HL-60/S4 (cell line): Measurements from ENCODE around the gene CROCC2.

Experiments
- in situ Hi-C: fragments of 300-500 bp; cut with MboI; formaldehyde crosslinking; loops from 2 replicates; pipeline ENCODE4 v1.14.3; 2022; ENCODE audit warnings: low sequenced_read_pairs

Gene CROCC2

DNA sequence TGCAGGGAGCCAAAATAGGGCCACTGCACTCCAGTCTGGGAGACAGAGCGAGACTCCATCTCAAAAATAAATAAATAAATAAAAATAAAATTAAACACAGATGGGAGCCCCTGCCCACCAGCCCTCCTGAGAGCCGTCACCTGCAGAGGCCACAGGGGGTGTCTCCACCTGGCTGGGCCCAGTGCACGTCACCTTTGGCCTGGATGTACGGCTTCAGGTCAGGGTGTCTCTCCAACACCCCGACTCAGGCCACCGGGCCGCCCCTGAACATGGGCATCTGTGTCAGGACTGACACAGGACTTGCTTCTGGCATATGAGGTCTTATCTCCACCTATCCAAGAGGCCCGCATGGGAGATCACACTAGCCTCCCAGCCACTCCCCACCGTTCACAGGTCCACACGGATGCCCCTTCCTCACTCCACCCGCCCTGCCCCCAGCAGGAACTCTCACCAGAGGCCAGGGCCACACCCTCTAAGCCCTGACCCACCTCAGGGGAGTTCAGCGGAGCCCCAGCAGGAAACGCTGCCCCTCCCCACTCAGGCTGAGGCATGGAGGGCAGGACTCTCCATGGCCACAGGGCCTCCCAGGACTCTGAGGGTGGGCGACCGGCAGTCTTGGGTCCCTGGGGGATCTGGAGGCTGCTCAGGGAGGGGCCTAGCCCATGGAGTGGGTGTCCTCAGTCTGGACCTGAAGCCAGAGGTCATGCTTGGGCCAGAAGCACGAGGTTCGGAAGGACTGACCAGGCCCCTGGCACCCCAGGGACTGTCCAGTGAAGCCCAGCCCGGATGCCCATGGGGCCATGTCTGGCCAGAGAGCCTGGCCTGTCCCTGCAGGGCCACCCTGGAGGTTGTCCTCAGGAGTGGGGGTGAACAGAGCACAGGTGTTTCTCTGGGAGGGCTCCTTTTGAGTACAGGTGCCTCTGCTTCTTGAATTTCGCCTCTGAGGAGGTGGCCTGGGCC lies 1.6 kb upstream of the CROCC2 start:
- in situ Hi-C loops = no loop called here

DNA sequence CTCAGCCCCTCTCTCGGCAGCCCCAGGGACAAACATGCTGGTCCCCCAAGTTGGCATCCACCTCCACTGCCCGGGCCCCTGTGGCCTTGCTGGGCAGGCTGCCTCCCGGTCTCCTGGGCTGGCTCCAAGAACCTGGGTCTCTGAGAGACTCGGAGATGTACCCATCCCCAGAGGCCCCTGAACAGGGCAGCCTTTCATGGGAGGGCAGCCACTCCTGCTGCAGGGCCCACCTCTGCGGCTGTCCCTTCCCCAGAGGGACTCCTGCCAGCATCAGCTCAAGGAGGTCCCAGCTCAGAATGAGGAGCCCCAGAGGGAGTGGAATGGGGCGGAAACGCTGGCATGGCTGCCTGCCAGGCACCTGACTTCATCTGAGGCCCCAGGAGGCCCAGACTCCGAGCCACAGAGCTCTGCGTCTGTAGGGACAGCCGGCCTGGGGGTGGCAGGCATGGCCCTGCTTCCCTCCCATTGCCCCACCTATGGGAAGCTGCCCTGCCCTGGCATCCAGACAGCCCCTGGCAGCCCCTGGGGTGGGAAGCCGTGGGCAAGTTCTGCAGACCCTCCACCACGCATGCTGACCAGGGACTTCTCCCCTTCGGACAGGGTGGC lies 857 bp upstream of the CROCC2 start:
- in situ Hi-C loops = no loop called here

DNA sequence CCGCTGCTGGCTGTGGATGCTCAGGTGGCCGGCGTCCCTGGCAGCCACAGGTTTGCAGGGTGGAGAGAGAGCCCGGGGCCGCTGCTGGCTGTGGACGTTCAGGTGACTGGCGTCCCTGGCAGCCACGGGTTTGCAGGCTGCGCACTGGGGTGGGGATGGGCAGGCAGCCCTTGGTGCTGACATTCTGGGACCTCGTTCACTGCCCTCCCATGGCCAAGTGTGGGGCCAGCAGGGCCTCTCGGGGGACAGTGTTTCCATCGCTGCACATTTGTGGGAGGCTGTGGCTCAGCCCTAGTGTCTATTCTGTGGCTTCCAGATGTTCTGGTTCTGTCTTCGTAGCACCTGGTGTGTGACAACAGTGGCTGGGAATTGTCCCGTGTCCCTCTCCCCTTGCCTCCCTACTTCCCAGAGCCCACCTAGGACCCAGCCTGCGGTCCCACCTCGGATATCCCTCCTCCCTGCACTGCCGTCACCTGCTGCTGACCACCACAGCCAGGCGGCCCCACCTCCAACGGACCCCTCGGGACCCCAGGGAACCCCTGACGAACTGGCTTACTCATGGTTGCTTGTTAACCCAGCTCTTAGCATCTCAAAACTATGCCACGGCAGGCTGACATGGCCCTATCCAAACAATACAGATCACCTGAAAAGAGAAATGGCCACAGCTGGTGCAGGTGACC lies 915 bp downstream of the CROCC2 start:
- in situ Hi-C loops = no loop called here

DNA sequence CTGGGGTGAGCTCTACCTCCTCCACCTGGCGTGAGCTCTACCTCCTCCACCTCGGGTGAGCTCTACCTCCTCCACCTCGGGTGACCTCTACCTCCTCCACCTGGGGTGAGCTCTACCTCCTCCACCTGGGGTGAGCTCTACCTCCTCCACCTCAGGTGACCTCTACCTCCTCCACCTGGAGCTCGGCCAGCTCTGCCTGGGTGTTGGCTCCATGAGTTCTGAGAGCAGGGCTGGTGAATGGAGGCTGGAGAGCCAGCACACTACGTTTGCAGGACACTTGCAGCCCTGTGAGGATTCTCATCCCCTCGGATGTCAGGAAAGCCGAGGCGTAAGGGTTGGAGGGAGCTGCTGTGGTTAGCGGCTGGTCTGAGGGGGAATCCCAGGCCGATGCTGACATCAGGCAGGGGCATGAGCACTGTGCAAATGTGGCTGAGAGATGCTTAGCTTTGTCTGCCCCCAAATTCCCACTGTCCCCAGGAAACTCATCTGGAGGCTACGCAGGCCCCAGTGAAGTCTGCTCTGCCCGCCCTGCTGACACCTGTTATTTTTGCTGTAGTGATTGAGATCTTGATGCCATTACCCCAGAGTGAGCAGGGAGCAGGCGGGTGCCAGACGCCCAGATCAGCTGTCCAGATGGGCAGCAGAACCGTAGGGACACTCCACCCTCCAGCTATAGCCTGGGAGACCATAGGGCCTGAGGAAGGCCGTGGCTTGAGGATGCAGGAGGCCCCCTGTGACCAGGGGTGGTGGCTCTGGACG lies 3.3 kb downstream of the CROCC2 start:
- in situ Hi-C loops = no loop called here

DNA sequence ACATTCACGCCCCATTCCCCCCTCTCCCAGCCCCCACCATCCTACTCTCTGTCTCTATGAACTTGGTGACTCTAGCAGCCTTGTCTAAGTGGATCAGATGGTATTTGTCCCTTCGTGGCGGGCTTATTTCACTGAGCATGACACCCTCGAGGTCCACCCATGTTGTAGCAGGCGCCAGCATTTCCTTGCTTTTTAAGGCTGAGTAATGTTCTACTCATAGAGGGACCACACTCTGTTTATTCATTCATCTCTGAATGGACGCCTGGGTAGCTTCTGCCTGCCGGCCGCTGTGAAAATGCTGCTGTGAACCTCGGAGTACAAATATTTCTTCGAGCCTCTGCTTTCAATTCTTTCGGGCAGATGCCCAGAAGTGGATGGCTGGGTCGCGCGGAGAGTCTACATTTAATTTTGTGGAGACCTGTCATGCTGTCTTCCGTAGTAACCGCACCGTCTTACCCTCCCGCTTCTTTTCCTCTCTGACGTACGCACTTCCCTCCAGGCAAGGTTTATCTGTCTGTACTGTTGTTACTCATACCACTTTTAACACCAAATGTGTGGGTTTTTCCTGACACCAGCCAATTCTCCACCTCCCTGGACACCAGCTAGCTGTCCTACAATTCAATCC lies 5.6 kb downstream of the CROCC2 start:
- in situ Hi-C loops = no loop called here

DNA sequence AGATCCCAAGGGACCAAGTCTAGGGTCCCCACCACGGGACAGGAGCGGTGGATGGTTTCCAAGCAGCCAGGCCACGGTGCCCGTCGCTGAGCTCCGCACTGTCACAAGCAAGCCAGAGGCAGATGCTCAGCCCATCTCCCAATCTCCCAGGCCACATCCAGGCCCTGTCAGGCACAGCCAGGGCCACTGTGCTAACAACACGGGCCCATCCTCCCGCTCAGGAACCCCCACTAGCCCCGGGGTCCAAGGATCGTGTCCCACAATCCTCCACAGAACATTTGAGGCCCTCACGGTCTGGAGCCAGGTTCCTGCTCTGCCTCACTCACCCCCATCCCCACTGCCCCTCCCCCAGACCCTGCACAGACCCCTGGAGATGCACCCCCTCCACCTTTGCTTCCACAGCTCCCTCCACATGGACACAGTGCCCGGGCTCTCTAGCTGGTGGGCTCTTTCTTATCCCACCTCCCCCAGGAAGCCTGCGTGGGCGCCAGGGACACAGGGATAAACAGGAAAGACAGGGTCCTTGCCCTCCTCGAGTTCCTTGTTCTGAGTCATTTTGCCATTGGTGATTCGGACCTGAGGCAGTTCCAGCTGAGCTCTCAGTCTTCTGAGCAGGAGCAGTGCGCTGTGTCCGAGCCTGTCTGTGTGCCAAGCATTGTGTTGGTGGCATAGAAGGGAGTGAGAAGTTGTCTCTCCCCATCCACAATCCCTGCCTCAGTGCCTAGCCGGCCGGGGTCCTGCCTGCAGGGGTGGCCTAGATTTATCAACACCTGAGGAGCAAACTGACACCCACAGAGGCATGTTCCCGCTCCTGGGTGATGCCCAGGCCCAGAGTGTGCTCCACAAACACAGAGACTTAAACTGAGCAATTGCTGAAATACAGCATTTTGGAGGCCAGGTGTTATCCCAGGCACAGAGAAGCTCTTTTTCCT lies 7.0 kb downstream of the CROCC2 start:
- in situ Hi-C loops = no loop called here

DNA sequence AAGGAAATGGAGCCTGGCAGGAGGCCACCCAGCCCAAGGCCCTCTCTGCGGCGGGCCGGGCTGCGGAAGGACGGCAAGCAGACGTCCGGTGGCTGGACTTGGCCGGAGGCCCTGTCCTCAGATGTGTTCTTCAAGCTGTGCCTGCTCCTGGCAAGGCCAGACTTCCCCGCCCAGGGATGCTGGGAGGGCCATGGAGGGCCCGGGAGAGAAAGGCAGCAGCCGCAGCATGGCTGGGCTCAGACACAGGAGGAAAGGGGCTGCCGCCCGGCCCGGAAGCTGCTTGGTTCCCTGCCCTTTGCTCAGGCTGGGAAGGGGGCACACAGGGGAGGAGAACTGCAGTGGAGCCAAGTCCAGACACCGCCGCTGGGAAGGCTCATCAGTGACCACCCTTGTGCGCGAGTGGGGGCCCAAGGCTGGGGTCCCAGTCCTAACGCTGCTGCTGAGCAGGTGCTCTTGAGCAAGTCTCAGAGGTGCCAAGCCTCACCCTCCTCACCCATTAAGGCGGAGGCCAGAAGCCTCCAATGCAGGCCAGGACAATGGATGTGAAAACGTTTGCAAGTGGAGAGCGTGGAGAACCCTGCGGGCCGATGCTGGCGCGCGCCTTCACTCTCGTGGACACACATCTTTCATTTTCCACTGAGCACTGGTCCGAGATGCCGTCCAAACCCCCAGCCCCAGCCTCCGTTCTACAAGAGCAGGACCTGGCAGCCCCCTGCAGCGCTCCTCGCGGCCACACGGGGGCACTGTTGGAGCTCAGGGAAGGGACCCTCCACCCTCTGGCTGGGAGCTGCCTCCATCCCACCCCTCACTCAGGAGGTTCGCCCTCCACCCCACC lies 7.9 kb downstream of the CROCC2 start:
- in situ Hi-C loops = no loop called here

DNA sequence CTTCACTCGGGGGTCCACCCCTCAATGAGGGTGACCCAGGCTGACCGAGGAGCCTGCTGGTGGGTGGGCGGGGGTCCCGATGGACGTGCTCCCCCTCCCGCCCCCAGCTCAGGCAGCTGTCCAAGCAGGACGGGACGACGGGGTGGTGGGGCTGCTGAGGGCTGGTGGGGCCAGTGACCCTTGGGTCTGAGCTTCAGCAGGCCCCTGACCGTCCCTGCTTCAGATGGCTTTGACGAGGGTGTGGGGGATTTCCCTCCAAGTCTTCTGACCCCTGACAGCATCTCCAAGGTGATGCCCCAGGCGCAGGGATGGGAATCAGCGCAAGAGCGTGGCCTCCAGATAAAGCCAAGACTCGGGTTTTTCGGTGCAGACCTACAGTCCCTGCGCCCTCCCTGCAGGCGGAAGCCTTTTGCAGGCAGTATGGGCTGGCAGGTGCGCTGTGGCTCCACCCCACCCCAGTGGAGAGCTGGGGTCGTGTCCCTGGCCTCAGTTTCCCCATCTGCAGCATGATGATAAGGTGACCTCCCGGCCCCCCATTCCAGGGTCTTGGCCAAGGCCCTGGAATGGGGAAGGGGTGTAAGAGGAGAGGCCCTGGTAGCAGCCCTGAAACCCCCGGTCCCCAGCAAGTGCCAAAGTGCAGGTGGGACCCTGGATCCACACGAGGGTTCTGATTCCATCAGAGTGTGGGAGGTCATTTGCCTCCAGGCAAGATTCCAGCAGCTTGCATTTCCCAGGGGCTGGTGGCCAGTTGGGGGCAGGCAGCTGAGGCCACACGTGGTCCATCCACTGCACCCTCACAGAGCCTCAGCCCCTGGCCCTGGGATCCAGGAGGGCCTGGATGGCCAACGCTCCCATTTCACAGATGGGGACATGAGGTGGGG lies 8.7 kb downstream of the CROCC2 start:
- in situ Hi-C loops = no loop called here

DNA sequence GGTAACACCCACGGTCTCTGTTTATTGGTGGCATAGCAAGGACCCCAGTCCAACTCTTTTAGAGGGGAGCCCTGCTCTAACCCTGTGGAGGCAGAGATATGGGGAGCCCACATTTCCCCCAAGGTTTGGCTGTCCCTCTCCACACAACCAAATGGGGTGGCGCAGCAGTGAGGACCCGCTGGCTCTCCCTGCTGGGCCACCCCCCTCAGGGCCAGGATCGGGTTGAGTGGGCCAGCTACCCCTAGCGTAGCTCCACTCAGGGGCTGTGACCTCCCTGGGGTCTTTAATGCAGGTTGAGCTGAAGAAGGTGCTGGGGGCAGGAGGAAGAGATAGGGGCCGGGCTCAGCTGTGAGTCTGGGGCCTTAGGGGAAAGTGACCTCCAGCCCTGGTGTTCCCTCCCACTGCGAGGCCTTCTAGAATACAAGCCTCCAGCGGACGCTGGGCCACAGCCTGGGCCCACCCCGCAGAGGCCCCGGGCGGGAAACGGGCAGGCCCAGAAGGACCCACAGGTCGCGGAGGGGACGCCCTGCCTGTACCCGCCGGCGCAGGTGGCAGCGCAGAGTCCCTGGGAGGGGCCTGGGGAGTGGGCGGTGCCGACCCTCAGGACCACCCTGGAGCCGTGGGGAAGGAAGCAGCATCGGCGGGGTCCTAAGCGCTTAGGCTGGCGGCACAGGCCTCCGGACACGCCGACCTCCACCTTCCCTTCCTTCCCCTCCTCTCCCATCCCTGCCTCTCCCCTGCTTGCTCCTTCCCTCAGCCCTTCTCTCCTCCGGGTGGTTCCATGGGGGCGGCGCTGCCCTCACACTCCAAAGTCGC lies 9.6 kb downstream of the CROCC2 start:
- in situ Hi-C loops = no loop called here

DNA sequence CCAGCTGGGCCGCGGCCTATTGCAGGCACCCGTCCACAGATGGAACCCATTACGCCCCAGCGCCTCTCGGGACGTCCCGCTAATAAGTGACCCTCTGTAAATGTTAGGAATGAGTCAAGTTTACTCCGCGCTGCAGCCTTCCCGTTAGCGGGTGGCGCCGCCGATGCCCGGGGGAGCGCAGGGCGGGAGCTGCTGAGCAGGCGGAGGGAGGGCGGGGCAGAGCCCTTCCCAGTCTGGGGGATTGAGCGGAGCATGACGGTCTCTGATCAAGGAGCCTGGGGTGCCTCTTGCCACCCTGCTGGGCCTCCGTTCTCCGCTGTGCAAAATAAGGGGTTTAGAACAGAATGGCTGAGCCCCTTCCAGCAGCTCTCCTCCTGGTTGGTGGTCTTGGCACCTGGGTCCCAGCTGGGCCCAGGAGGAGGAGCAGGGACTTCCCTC lies 10.5 kb downstream of the CROCC2 start:
- in situ Hi-C loops = no loop called here

DNA sequence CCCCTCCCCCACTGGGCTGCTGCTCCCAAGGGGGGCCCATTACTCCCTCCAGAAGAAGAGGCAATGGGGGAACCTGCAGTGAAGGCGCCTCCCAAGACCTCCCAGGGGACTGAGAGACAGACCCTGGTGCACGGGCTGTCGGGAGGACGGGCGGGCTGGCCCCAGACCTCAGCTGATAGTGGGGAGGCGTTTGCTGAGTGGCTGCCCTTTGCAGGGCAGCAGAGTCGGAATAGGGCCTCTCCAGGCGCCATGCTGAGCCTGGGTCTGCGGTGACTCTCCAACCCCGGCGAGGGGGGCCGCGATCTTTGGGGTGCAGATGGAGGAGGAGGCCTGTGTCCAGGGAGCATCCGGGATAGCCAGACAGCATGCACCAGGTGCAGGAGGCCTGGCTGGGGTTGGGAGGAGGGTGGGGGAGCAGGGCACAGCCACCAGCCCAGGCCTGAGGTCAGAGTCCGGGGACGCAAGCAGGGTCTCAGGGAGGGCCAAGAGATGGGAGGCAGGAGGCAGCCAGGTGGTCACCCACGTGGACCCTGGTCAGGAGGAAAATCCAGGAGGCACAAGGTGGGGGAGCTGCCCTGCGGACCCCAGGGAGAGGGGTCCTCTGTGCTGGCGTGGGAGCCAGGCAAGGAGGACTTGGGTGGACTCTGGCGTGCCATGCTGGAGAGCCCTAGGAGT lies 11.0 kb downstream of the CROCC2 start:
- in situ Hi-C loops = no loop called here

DNA sequence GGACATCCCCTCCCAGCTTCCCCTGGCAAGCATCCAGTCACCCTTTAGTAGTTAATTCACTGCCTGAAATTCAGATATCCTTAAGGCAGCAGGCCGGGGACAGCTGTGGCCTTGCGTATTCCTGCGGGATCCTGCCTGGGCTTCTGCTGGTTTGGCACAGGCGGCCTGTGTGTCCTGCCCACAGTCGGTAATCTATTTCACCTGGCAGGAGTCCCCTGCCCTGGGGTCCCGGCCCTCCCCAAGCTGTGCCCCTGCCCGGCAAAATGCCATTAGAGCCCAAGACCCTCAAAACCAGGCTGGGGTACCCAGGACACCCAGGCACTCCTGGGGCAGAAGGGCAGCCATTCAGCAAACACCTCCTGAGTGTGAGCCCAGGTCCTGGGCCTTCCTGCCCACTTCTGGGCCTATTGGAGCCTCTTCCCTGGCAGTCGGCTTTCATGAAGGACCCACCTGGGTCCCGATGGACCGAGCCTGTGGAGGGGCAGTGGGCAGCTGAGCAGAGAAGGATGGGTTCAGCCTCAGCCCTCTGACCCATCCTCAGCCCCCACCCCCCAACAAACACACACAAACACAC lies 11.6 kb downstream of the CROCC2 start:
- in situ Hi-C loops = no loop called here

DNA sequence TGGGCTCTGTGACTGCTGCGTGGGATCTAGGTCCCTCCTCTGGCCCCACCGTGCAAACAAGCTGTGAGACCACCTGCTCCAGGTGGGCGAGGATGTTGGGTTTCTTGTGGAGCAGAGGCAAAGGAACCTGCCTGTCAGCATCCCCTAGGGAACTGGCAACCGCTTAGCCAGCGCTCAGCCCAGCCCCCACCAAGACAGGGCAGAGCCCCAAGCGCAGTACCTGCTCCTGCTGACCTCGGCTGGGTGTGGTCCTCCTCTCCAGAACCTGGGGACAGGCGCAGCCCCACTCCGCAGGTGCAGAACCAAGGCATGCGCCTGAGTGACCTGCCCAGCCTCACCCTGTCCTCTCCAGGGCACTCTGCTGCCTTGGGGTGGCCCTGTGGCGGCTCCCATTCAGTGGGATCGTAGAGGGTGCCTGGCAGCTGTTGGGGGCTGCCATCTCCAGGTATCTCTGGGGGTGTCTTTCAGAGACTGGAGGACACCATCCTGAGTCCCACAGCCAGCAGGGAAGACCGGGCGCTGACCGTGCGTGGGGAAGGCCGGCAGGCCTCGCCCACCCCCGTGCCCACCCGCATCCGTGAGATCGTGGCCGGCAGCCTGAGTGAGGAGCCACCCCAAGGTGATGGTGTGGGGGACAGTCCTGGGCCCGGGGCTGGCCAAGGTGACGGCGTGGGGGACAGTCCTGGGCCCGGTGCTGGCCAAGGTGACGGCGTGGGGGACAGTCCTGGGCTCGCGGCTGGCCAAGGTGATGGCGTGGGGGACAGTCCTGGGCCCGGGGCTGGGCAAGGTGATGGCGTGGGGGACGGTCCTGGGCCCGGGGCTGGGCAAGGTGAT lies 12.3 kb downstream of the CROCC2 start:
- in situ Hi-C loops = no loop called here

DNA sequence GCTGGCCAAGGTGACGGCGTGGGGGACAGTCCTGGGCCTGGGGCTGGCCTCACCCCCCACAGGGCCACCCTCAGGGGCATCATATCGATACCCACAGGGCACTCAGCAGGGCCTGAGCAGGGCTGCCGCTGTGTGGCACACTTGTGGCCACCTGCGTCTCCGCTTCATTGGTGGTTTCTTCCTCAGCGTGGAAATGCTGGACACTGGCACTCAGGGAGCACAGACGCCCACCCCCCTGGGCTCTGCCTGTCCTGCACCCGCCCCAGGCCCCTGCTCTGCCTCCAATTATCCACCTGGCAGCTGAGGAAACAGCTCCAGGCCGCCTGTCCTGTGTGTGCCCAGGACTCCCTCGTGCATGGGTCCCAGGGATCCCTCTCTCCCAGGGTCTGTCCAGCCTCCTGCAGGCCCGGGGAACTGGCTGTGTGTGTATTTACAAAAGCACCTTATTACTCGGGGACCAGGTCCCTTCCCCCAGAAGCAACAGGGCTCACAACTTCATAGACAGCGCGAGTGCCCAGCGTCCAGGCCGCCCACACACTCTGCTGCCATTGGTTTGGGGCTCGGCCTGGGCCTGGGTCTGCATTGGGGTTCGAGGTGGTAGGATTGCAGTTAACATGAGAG lies 13.1 kb downstream of the CROCC2 start:
- in situ Hi-C loops = no loop called here
